OCI-LY7 (cell line): ENCODE results near the gene GLB1L2. TPM values are rescaled to one million over a fixed set of nuclear protein-coding genes. Genes with fewer than 3 reads are reported as not detected.

Experiments
- BruUV-seq: library from RNA; stranded (reverse); fragments of 400-500 nt; replicated peaks from 2 replicates; lab custom pipeline; 2021; lab: Mats Ljungman, UMichigan
- CTCF ChIA-PET: fragments of 300-600 bp; sonication (Branson Sonifier 250); formaldehyde crosslinking; loops from one replicate; lab custom pipeline; 2022; ENCODE audit warnings: antibody characterized with exemption; ENCODE audit not compliant: unreplicated experiment; lab: Charles Lee
- POLR2A ChIA-PET: fragments of 300-600 bp; sonication (Branson Sonifier 250); formaldehyde crosslinking; loops from one replicate; lab custom pipeline; 2022; ENCODE audit warnings: antibody characterized with exemption; lab: Charles Lee
- DNase-seq: peaks from one replicate; pipeline ENCODE4 v3.0.0-alpha.2; 2015; ENCODE audit warnings: low spot score
- H2AFZ ChIP-seq: fragments of 200-600 bp; sonication (generic), shearing (Covaris generic); 2 replicates; pipeline ENCODE4 v1.6.1; 2014; ENCODE audit warnings: mild to moderate bottlenecking, antibody characterized with exemption, low read length, moderate library complexity
- H3K27ac ChIP-seq: fragments of 200-600 bp; sonication (generic); 2 replicates; pipeline ENCODE4 v1.5.1; 2014; ENCODE audit warnings: mixed run types, low read depth, mild to moderate bottlenecking, moderate library complexity, low read length, inconsistent platforms; ENCODE audit not compliant: poor library complexity, severe bottlenecking
- H3K36me3 ChIP-seq: fragments of 200-600 bp; sonication (generic); 2 replicates; pipeline ENCODE4 v1.6.1; 2014; ENCODE audit warnings: mild to moderate bottlenecking, antibody characterized with exemption, low read length, moderate library complexity, mixed read lengths; ENCODE audit not compliant: insufficient read depth
- H3K4me1 ChIP-seq: fragments of 200-600 bp; sonication (generic); 2 replicates; pipeline ENCODE4 v1.5.1; 2014; ENCODE audit warnings: mild to moderate bottlenecking, low read length; ENCODE audit not compliant: insufficient read depth, poor library complexity, severe bottlenecking
- H3K4me2 ChIP-seq: fragments of 200-600 bp; sonication (generic); 2 replicates; pipeline ENCODE4 v1.6.1; 2014; ENCODE audit warnings: mild to moderate bottlenecking, low read length
- H3K4me3 ChIP-seq: fragments of 200-600 bp; sonication (generic); 2 replicates; pipeline ENCODE4 v1.5.1; 2014; ENCODE audit warnings: mild to moderate bottlenecking, low read depth, low read length; ENCODE audit not compliant: poor library complexity, severe bottlenecking
- H3K79me2 ChIP-seq: fragments of 200-600 bp; sonication (generic); 2 replicates; pipeline ENCODE4 v1.6.1; 2016; ENCODE audit warnings: low read depth, mild to moderate bottlenecking, low read length, moderate library complexity, mixed read lengths; ENCODE audit not compliant: insufficient read depth
- H3K9me2 ChIP-seq: fragments of 200-600 bp; sonication (generic); 2 replicates; pipeline ENCODE4 v1.6.1; 2016; ENCODE audit warnings: mild to moderate bottlenecking, low read length, mixed read lengths; ENCODE audit not compliant: insufficient read depth
- H3K9me3 ChIP-seq: fragments of 200-600 bp; sonication (generic); 2 replicates; pipeline ENCODE4 v1.6.1; 2014; ENCODE audit warnings: mild to moderate bottlenecking, mixed run types, low read length, mixed read lengths
- H4K20me1 ChIP-seq: fragments of 200-600 bp; sonication (generic); 2 replicates; pipeline ENCODE4 v1.6.1; 2014; ENCODE audit warnings: mild to moderate bottlenecking, antibody characterized with exemption, low read length, moderate library complexity, mixed read lengths; ENCODE audit not compliant: insufficient read depth
- CTCF ChIP-seq: fragments of 200-600 bp; sonication (generic); conservative IDR thresholded peaks from 2 replicates; pipeline ENCODE4 v1.5.1; 2014; ENCODE audit warnings: mild to moderate bottlenecking, antibody characterized with exemption, low read length, moderate library complexity, mixed read lengths
- EZH2phosphoT487 ChIP-seq: fragments of 200-600 bp; sonication (generic); IDR thresholded peaks from 2 replicates; pipeline ENCODE4 v1.6.1; 2018; ENCODE audit warnings: low read depth, borderline replicate concordance, mild to moderate bottlenecking, mixed run types, antibody characterized with exemption, low read length, moderate library complexity, mixed read lengths
- intact Hi-C: fragments of 100-400 bp; cut with micrococcal nuclease; formaldehyde crosslinking; loops from one replicate; pipeline ENCODE4 v1.10.0; 2022; ENCODE audit not compliant: unreplicated experiment
- total RNA-seq, 2 experiments: library from RNA; depleted of rRNA in 1 of 2; stranded (reverse); fragments of >200 nt in 1 of 2; shearing (Covaris generic) in 1 of 2; gene quantifications; 2 replicates each; pipeline ENCODE4 v1.2.3, GENCODE V29; 2014 to 2022

Gene GLB1L2
- total RNA-seq, 2 experiments from 2014 or later = not detected

GRCh38 chr11:134376150-134376921 is 44.5 kb downstream of the GLB1L2 start:
- Histone ChIP-seq H3K79me2 (no peaks in the 10 kb centered on the region), H3K9me2 (no peaks in the 10 kb centered on the region), H3K4me3 (no peak overlapping the region), H3K9me3 (no peaks in the 10 kb centered on the region), H2AFZ (no peak overlapping the region), H3K4me1 (no peaks in the 10 kb centered on the region), H4K20me1 (no peaks in the 10 kb centered on the region), H3K27ac (no peak overlapping the region), H3K4me2 (no peak overlapping the region), H3K36me3 (no peaks in the 10 kb centered on the region)
- intact Hi-C loops = no loop called here
- BruUV-seq = no TSS peak
- CTCF ChIA-PET = no interaction called here
- POLR2A ChIA-PET = interaction anchor here (0.5 to 0.8 kb wide), 3 partner anchors 75 to 1850 kb away, joined by 3 to 9 read pairs (median 5); no protein-coding TSS in a partner anchor
- no peak for DNase-seq
- TF ChIP-seq EZH2phosphoT487 = no peak
- no peak for TF ChIP-seq CTCF

DNA sequence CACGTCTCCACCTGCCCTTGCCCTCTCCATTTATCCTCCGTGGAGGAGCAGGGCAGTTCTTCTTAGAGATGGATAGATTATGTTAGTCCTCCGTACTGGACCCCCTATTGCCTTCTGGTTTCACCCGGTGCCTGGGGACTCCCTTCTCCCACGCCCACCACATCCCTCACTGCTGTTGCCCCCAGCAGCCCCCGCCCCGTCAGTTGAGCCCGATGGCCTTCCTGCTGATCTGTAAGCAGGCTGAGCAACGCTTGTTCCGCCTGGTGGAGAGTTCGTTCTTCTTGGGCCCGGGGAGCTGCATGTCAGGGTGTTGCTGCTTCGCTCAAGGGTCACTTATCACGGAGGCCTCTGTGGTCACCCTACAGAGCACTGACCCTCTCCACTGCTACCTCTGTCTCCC is 46.1 kb downstream of the GLB1L2 start:
- no TSS peak for BruUV-seq
- no peaks in the 10 kb centered on the region for H3K36me3 ChIP-seq
- H3K79me2 ChIP-seq = no peaks in the 10 kb centered on the region
- intact Hi-C loops = no loop called here
- no peaks in the 10 kb centered on the region for H3K9me2 ChIP-seq
- TF ChIP-seq EZH2phosphoT487 = no peak
- no peak for TF ChIP-seq CTCF
- no peak overlapping the region for H3K4me2 ChIP-seq
- no peaks in the 10 kb centered on the region for H3K9me3 ChIP-seq
- CTCF ChIA-PET = no interaction called here
- H2AFZ ChIP-seq = no peak overlapping the region
- no peak overlapping the region for H3K27ac ChIP-seq
- H3K4me3 ChIP-seq = no peak overlapping the region
- H4K20me1 ChIP-seq = no peaks in the 10 kb centered on the region
- no peak for DNase-seq
- H3K4me1 ChIP-seq = no peaks in the 10 kb centered on the region
- POLR2A ChIA-PET = interaction anchor here (0.7 kb wide), 1 partner anchor 20 kb away, joined by 3 read pairs; no protein-coding TSS in a partner anchor

DNA sequence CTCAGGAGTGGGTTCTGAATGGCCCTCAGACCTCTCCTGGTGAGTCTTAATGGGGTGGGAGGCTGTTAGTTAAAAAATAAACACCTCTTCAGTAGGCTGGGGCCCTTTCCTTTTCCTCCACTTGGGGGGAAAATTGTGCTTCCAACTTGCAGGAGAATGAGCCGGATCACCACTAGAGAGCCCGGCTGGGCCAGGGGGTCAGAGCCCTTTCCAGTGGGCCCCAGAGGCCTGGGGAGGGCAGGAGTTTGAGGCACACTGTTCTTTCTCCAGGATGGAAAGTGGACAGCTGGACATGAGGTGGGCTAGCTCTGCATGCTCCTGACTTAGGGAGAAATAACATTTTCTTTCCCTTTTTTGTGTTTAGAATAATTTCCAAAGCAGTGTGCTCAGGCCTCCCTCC is 47.5 kb downstream of the GLB1L2 start:
- Histone ChIP-seq H2AFZ (no peak overlapping the region), H3K4me1 (no peaks in the 10 kb centered on the region), H3K79me2 (no peaks in the 10 kb centered on the region), H4K20me1 (no peaks in the 10 kb centered on the region), H3K4me2 (no peak overlapping the region), H3K9me2 (no peaks in the 10 kb centered on the region), H3K27ac (no peak overlapping the region), H3K4me3 (no peak overlapping the region), H3K9me3 (no peaks in the 10 kb centered on the region), H3K36me3 (no peaks in the 10 kb centered on the region)
- no peak for TF ChIP-seq EZH2phosphoT487
- no peak for TF ChIP-seq CTCF
- BruUV-seq = no TSS peak
- ChIA-PET POLR2A (no interaction called here), CTCF (no interaction called here)
- no peak for DNase-seq
- intact Hi-C loops = no loop called here
